Panc1 (cell line): ENCODE measurements around the gene ALOX12B. TPM values are rescaled to one million over a fixed set of nuclear protein-coding genes. Genes with fewer than 3 reads are reported as not detected.

Source experiments
- ATAC-seq: fragments of 200-7000 bp; cut with Tn5 transposase; 2 replicates; pipeline ENCODE4 v1.9.1; 2020; ENCODE audit warnings: mild to moderate bottlenecking, moderate library complexity
- BruUV-seq: library from RNA; stranded (reverse); fragments of 400-500 nt; replicated peaks from 2 replicates; lab custom pipeline; 2021; lab: Mats Ljungman, UMichigan
- CTCF ChIA-PET: fragments of 300-600 bp; sonication (Branson Sonifier 250); formaldehyde crosslinking; loops from one replicate; lab custom pipeline; 2022; ENCODE audit warnings: antibody characterized with exemption; lab: Charles Lee
- POLR2A ChIA-PET: fragments of 300-600 bp; sonication (Branson Sonifier 250); formaldehyde crosslinking; loops from one replicate; lab custom pipeline; 2022; ENCODE audit warnings: antibody characterized with exemption; lab: Charles Lee
- DNase-seq: peaks from one replicate; pipeline ENCODE4 v3.0.0-alpha.2; 2010; ENCODE audit warnings: low read depth, low spot score
- H3K27ac ChIP-seq: 2 replicates; pipeline ENCODE4 v1.5.1; 2011; ENCODE audit warnings: mild to moderate bottlenecking, low read length, inconsistent platforms
- H3K27me3 ChIP-seq: fragments of 200-500 bp; sonication (Bioruptor generic); 2 replicates; pipeline ENCODE4 v1.6.0; 2014; ENCODE audit warnings: low read length, inconsistent platforms; ENCODE audit not compliant: control insufficient read depth, insufficient read depth
- H3K36me3 ChIP-seq: fragments of 200-500 bp; sonication (Bioruptor generic); 2 replicates; pipeline ENCODE4 v1.5.1; 2014; ENCODE audit warnings: inconsistent platforms, mild to moderate bottlenecking, low read length, moderate library complexity; ENCODE audit not compliant: control insufficient read depth, insufficient read depth
- H3K4me1 ChIP-seq: 2 replicates; pipeline ENCODE4 v1.5.1; 2011; ENCODE audit warnings: inconsistent platforms, mild to moderate bottlenecking, low read length, moderate library complexity; ENCODE audit not compliant: control insufficient read depth, insufficient read depth
- H3K4me3 ChIP-seq, 2 experiments: 2 replicates each; pipeline ENCODE4 v1.5.1; 2011 to 2012; ENCODE audit warnings: low read depth in 2 of 2, low read length in 2 of 2, mild to moderate bottlenecking in 2 of 2, inconsistent platforms in 1 of 2, moderate library complexity in 1 of 2
- H3K9me3 ChIP-seq: fragments of 200-500 bp; sonication (Bioruptor generic); 2 replicates; pipeline ENCODE4 v1.5.1; 2014; ENCODE audit warnings: low read depth, mild to moderate bottlenecking, inconsistent platforms, low read length, moderate library complexity; ENCODE audit not compliant: control insufficient read depth, insufficient read depth
- CTCF ChIP-seq: fragments of 450-650 bp; IDR thresholded peaks from 2 replicates; pipeline ENCODE4 v1.5.1; 2017; ENCODE audit warnings: mild to moderate bottlenecking
- POLR2AphosphoS5 ChIP-seq: IDR thresholded peaks from 2 replicates; pipeline ENCODE4 v1.6.1; 2012; ENCODE audit warnings: mild to moderate bottlenecking, low read depth, low read length, moderate library complexity
- REST ChIP-seq, 2 experiments: IDR thresholded peaks; 2 replicates each; pipeline ENCODE4 v1.6.1; 2011 to 2012; ENCODE audit warnings: low read depth in 2 of 2, control low read depth in 1 of 2, low read length in 1 of 2, mild to moderate bottlenecking in 1 of 2, moderate library complexity in 1 of 2; ENCODE audit not compliant: insufficient read depth in 1 of 2
- SIN3A ChIP-seq: IDR thresholded peaks from 2 replicates; pipeline ENCODE4 v1.6.1; 2012; ENCODE audit warnings: low read depth, mild to moderate bottlenecking, low read length, moderate library complexity, borderline replicate concordance; ENCODE audit not compliant: insufficient read depth
- TCF7L2 ChIP-seq: IDR thresholded peaks from 2 replicates; pipeline ENCODE4 v1.6.1; 2011; ENCODE audit warnings: mild to moderate bottlenecking, low read depth, low read length, inconsistent platforms
- in situ Hi-C: cut with HindIII; loops from 2 replicates; pipeline ENCODE4 v1.10.0; 2016; ENCODE audit warnings: low sequenced_read_pairs, low pct_unique_long_range_greater_than_20kb
- intact Hi-C: fragments of 100-400 bp; cut with micrococcal nuclease; formaldehyde crosslinking; loops from one replicate; pipeline ENCODE4 v1.10.0; 2022; ENCODE audit not compliant: unreplicated experiment
- total RNA-seq: library from RNA; stranded (reverse); gene quantifications from one replicate; pipeline ENCODE4 v1.2.1, GENCODE V29; 2021; ENCODE audit not compliant: unreplicated experiment

The ALOX12B gene
- total RNA-seq, 1 experiment from 2014 or later: not detected

DNA sequence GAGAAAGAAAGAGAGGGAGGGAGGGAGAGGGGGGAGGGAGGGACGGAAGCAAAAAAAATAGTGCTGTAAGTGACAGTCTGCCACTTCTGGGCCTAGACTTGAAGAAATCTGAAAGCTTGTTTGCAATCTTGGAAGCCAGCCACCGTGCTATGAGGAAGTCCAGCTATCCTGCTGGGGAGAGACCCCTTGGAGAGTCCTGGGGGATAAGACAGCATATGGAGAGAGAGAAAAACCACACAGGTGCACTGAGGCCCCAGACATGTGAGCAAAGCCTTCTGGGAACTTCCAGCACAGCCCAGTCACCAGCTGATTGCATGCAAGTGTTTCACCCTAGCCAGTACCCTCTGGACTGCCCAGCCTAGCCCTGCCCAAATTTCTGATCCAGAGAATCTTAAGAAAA, 12.6 kb upstream of the ALOX12B start:
- Histone ChIP-seq H3K27me3 (no peaks in the 10 kb centered on the region), H3K4me3 (no peak overlapping the region), H3K36me3 (no peaks in the 10 kb centered on the region), H3K9me3 (no peaks in the 10 kb centered on the region), H3K4me1 (no peaks in the 10 kb centered on the region), H3K27ac (no peak overlapping the region)
- ChIA-PET POLR2A (interaction anchor here (0.6 kb wide), 1 partner anchor 80 kb away, joined by 32 read pairs; no protein-coding TSS in a partner anchor), CTCF (interaction anchor here (0.7 kb wide), 1 partner anchor 19 kb away, joined by 4 read pairs; no protein-coding TSS in a partner anchor)
- intact Hi-C loops: no loop called here
- in situ Hi-C loops: no loop called here
- no peak for TF ChIP-seq POLR2AphosphoS5
- no peak for TF ChIP-seq TCF7L2
- TF ChIP-seq SIN3A: no peak
- TF ChIP-seq CTCF: no peak
- TF ChIP-seq REST (IDR thresholded peaks at IDR 0.05; ENCODE audit: insufficient read depth in 1 of 2, low read depth in 2 of 2, low read length in 1 of 2): no peak
- ATAC-seq (no peak), DNase-seq (no peak)
- no TSS peak for BruUV-seq

DNA sequence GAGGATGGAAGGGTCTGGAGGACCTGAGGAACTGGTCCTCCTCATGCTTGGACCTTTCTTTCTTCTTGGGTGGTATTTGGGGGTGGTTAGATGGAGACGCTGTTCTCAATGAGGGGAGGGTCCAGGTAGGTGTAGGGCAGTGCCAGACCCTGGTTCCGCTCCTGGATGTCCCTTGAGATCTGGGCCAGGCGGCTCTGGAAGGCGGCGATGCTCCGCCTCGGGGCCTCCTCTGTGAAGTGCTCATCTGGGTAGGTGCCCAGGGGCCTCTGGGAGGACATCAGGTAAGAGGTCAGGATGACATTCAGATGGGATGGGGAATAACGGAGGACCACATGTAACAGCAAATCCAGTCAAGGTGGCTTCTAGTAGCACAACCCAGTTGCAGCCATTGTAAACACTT, 9.0 kb upstream of the ALOX12B start:
- in situ Hi-C loops: no loop called here
- H3K9me3 ChIP-seq: no peaks in the 10 kb centered on the region
- POLR2A ChIA-PET: no interaction called here

More for the DNA sequence above, 9.0 kb upstream of the ALOX12B start:
- no peak overlapping the region for H3K4me3 ChIP-seq
- intact Hi-C loops: no loop called here
- DNase-seq (no peak), ATAC-seq (no peak)
- H3K27me3 ChIP-seq: no peaks in the 10 kb centered on the region
- no peak overlapping the region for H3K27ac ChIP-seq
- CTCF ChIA-PET: no interaction called here
- no peaks in the 10 kb centered on the region for H3K4me1 ChIP-seq
- TF ChIP-seq CTCF (no peak), REST (IDR thresholded peaks at IDR 0.05; ENCODE audit: insufficient read depth in 1 of 2, low read depth in 2 of 2, low read length in 1 of 2) (no peak), TCF7L2 (no peak), SIN3A (no peak), POLR2AphosphoS5 (no peak)
- no TSS peak for BruUV-seq
- no peaks in the 10 kb centered on the region for H3K36me3 ChIP-seq
